ENCODE results near the gene GLRX3.
"Not testable (repeated sequence)": the region's sequence is repeated elsewhere in the genome, so short reads cannot be mapped to it uniquely, and the experiment has no call there.

The GLRX3 gene

DNA sequence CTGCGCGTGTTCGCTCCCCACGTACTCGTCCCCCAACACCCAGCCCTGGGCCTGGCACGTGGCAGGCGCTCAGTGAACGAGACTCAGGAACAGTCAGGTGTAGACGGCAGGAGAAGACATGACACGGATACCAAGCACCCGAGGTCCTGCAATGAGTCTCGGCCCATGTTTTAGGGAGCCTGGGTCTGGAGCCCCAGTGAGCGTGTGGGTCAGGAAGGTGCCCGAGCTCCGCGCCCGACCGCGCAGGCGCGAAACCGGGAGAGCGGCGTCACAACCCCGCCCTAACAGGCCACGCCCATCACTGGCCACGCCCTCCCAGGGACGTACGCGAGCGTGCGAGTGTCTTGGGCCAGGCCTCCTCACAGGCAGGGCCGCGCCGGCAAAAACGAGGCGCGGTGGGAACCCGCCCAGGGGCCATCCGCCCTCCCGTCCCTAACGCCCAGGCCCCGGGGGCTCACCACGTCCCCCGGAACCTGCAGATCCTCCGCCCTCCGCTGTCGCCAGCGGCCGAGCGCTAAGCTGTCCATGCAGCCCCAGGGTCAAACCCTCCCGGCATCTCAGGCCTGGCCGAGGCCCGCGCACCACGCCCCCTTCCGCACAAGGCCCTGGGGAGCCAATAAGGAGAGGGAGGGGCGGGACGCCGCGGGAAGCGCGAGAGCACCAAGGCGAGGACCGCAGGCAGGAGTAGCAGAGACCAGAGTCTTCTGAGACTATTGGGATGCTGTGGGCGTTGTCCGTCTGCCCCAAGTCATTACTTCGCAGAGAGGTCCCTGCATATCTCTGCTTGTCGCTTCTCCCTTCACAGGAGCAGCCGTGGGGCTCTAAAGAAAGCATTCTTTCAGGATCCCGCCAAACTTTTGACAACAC is 25.7 kb upstream of the GLRX3 start, which contains the start of gene C10orf143:
Gene C10orf143, minus strand, starts transcription at position 585 of the 867 bp plus-strand sequence. Its CDS starts 58 bp downstream, at position 527.
- TF ChIP-seq CTCF (conservative IDR thresholded peaks at IDR 0.05; ENCODE audit: low read depth, low read length): no peak
- peak; percentile 98 for DNase-seq (ENCODE audit: low read depth)
- H3K4me3 ChIP-seq (ENCODE audit: low read depth, low read length): peak within 1 kb of the TSS; percentile 72

DNA sequence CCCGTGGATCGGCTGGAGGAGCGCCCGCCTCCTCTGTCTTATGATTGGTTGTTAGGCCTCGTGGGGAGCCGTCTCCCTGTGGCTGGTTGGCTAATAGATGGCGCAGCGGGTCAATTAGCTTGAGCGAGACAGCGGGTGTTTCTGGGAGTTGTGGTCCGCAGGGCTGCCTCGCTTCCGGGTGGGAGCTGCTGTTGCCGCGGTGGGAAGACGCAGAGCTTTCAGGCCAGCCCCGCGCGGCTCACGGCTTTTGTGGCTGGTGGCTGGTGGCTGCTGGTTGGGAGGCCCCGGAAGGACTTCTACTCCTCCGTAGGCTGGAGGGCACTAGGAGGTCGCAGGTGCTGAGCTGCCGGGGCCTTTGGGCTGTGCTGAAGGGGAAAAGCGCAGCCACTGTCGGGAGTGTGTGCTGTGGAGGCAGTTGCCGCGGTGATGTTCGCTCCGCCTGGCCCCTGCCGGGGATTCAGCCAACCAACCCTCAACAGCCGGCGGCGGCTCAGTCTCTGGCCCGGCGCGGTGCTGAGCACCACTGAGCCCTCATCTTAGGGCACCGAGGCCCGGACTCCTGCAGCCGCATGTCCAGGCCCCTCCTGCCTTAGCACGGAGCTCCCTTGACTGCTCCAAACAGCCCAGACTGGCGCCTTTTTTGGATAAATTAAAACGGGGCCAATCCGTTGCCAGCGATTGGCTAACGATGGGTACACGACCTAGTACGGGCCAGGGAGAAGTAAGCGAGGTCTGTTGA is 24.9 kb upstream of the GLRX3 start:
- H3K4me3 ChIP-seq (ENCODE audit: low read depth, low read length): peak overlapping the region; percentile 72
- TF ChIP-seq CTCF (conservative IDR thresholded peaks at IDR 0.05; ENCODE audit: low read depth, low read length): no peak
- DNase-seq (ENCODE audit: low read depth): peak; percentile 99

- no peak for TF ChIP-seq CTCF (conservative IDR thresholded peaks at IDR 0.05; ENCODE audit: low read depth, low read length)
- H3K4me3 ChIP-seq (ENCODE audit: low read depth, low read length): peak overlapping the region; percentile 72
- no peak for DNase-seq (ENCODE audit: low read depth)
Observed at GRCh38 chr10:130111852-130112180, 24.4 kb upstream of the GLRX3 start.

GRCh38 chr10:130112821-130113220 is 23.4 kb upstream of the GLRX3 start:
- DNase-seq (ENCODE audit: low read depth): no peak
- no peak overlapping the region for H3K4me3 ChIP-seq (ENCODE audit: low read depth, low read length)
- TF ChIP-seq CTCF (conservative IDR thresholded peaks at IDR 0.05; ENCODE audit: low read depth, low read length): no peak

- H3K4me3 ChIP-seq (ENCODE audit: low read depth, low read length); DNase-seq (ENCODE audit: low read depth): not testable (repeated sequence)
Observed at GRCh38 chr10:130116942-130117341, 19.2 kb upstream of the GLRX3 start.

GRCh38 chr10:130117535-130117934 is 18.7 kb upstream of the GLRX3 start:
- DNase-seq (ENCODE audit: low read depth); H3K4me3 ChIP-seq (ENCODE audit: low read depth, low read length): not testable (repeated sequence)

GRCh38 chr10:130121486-130122079 is 14.6 kb upstream of the GLRX3 start:
- DNase-seq (ENCODE audit: low read depth): no peak
- H3K4me3 ChIP-seq (ENCODE audit: low read depth, low read length): no peak overlapping the region
- no peak for TF ChIP-seq CTCF (conservative IDR thresholded peaks at IDR 0.05; ENCODE audit: low read depth, low read length)

Measured in choroid plexus epithelial cell (primary cell).